Measurements from ENCODE around the gene RGS7.

The RGS7 gene
- 0 reads per million in 2 experiments for total RNA-seq

GRCh38 chr1:241356519-241357365, at the start of gene RGS7:
TSS of gene RGS7 (minus strand) at chr1:241357205.
- DNase-seq (ENCODE audit: low read depth) = no peak

- DNase-seq (ENCODE audit: low read depth) = no peak
Measured at GRCh38 chr1:241406421-241406820, 49.4 kb upstream of the RGS7 start.

- no peak for DNase-seq (ENCODE audit: low read depth)
Measured at GRCh38 chr1:241401156-241401555, 44.2 kb upstream of the RGS7 start.

- no peak for DNase-seq (ENCODE audit: low read depth)
Measured at GRCh38 chr1:241396747-241397681, 40.0 kb upstream of the RGS7 start.

- no peak for DNase-seq (ENCODE audit: low read depth)
Measured at GRCh38 chr1:241391926-241392710, 35.1 kb upstream of the RGS7 start.

DNA sequence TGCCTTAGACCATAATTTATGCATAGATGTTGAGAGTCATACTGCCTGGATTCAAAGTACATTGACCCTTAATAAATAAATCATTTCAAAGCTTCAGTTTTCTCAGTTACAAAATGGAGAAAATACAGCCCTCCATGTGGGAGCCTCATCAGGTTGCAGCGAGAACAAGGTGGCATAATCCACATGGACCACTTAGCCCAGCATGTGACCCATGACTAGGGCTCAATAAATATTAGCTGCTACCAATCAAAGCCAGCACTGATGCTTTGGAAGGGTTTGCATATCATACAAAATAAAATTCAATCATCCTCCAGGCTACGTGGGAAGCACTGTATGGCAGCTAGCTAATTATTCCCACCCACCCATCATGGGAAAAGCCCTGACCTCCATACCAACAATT, 33.5 kb upstream of the RGS7 start:
- DNase-seq (ENCODE audit: low read depth) = no peak

DNA sequence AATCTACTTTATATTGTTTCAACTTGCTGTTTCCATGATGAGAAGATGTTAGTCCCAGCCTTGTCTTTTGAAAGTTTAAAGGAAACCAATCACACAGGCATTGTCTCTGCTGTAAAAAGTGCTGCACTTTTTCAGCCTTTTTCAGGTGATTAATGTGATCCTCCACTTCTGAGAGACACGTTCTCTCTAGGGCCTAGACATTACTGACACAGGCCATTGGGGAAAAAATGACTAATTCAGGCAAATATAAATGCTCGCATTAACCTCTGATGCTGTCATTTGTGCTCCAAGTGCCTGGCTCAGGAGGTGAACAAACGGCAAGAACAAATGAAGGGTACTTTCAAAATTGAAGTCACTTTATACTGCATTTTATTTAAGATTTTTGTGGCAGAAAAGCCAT, 32.4 kb upstream of the RGS7 start:
- no peak for DNase-seq (ENCODE audit: low read depth)

GRCh38 chr1:241387216-241387615, 30.2 kb upstream of the RGS7 start:
- DNase-seq (ENCODE audit: low read depth) = no peak

GRCh38 chr1:241376701-241377100, 19.7 kb upstream of the RGS7 start:
- DNase-seq (ENCODE audit: low read depth) = no peak

GRCh38 chr1:241375886-241376285, 18.9 kb upstream of the RGS7 start:
- no peak for DNase-seq (ENCODE audit: low read depth)

DNA sequence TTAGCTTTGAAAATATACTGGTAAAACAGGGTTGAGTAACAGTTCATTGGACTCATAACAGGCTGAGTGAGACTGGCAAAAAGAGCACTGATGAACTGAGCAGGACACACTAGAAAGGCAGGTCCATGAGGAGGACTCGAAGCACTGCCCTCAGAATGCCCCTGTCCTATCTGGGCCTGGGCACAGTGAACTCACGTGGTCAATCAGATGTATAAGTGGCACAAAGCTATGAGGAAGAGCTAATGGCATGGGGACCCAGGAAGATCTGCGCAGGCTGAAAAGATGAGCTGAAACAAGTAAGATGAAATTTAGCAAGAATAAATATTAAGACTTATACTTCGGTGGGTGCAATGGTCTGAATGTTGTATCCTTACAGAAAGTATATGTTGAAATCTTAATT, 9.2 kb upstream of the RGS7 start:
- no peak for DNase-seq (ENCODE audit: low read depth)

- DNase-seq (ENCODE audit: low read depth) = no peak
Measured at GRCh38 chr1:241362350-241362749, 5.3 kb upstream of the RGS7 start.

- no peak for DNase-seq (ENCODE audit: low read depth)
Measured at GRCh38 chr1:241357366-241358340, 648 bp upstream of the RGS7 start.

GRCh38 chr1:241356187-241356518, 852 bp downstream of the RGS7 start:
- DNase-seq (ENCODE audit: low read depth) = no peak

GRCh38 chr1:241355311-241356010, 1.5 kb downstream of the RGS7 start:
- DNase-seq (ENCODE audit: low read depth) = no peak

DNA sequence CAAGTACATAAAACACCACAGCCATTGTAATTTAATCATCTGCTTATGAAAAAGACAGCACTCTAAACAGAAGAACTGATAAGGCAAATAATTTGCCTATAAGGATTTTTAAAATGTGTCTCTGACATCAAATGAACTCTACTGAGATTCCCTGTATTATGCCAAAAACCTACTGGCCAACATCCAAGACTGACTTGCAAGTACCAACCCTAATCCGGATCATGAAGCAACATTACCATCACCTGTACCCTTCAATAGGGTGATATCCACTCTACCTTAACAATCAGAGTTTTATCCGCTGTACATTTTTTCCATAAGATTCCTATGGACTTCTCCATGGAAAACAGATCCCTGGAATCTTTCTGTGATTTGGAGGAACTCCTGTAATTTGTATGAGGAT, 4.6 kb downstream of the RGS7 start:
- no peak for DNase-seq (ENCODE audit: low read depth)

GRCh38 chr1:241351841-241352240, 5.2 kb downstream of the RGS7 start:
- DNase-seq (ENCODE audit: low read depth) = no peak

DNA sequence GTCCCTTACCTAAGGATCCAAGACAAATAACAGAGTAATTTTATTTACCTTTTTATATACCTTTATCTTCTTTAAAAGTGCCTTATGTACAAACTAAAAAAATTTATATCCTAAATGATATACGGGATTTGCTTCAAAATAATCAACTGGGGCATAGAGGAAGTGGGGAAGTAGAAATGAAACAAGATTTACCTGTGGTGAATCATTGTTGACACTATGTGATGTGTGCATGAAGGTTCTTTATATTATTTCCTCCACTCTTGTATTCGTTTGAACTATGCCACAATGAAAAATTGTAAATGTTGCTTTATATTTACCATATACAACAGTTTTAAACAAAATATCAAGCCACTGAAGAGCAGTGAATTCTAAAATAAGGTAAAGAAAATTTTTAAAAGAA, 13.0 kb downstream of the RGS7 start:
- no peak for DNase-seq (ENCODE audit: low read depth)

- no peak for DNase-seq (ENCODE audit: low read depth)
Measured at GRCh38 chr1:241336335-241336734, 20.7 kb downstream of the RGS7 start.

GRCh38 chr1:241332987-241333386, 24.0 kb downstream of the RGS7 start:
- no peak for DNase-seq (ENCODE audit: low read depth)

Measured in T follicular helper cell (primary cell).